PC-9 (cell line): ENCODE measurements around the gene MED29.

Experiments used
- CTCF ChIP-seq: fragments of 200-600 bp; sonication (generic); conservative IDR thresholded peaks from 2 replicates; pipeline ENCODE4 v1.6.1; 2017; ENCODE audit warnings: mixed run types, antibody characterized with exemption, mild to moderate bottlenecking, moderate library complexity
- EZH2 ChIP-seq: fragments of 200-600 bp; sonication (generic); IDR thresholded peaks from 2 replicates; pipeline ENCODE4 v1.8.0; 2017; ENCODE audit warnings: antibody characterized with exemption, low read depth

- no peak for TF ChIP-seq CTCF
- no peak for TF ChIP-seq EZH2
Observed at GRCh38 chr19:39352381-39353255, 38.6 kb upstream of the MED29 start.
